Right lobe of liver (tissue), 4 donors: ENCODE data around the gene SYT6.

ENCODE experiments used
- CTCF ChIP-seq, 4 donors: fragments of 200-600 bp in 3 of 4; fragments of 450-650 bp in 1 of 4; IDR thresholded peaks; one replicate each; pipeline versions ENCODE4 v1.5.1 to v1.8.0; 2016 to 2022; ENCODE audit warnings: antibody characterized with exemption in 4 of 4, mild to moderate bottlenecking in 2 of 4
- POLR2A ChIP-seq: fragments of 450-650 bp; IDR thresholded peaks from one replicate; pipeline ENCODE4 v1.6.1; 2017; ENCODE audit warnings: antibody characterized with exemption, mild to moderate bottlenecking
- donor health status: DM: no; HTN: no; CAD: no.
- donor health status: DM: no; HTN: no; CAD: no.
- donor health status: DM: no; HTN: yes; CAD: no.

GRCh38 chr1:114082304-114082630 is 71.4 kb downstream of the SYT6 start:
- TF ChIP-seq CTCF (IDR thresholded peaks at IDR 0.05) (no peak), POLR2A (no peak)
